ENCODE results near the gene LSAMP.

The LSAMP gene

DNA sequence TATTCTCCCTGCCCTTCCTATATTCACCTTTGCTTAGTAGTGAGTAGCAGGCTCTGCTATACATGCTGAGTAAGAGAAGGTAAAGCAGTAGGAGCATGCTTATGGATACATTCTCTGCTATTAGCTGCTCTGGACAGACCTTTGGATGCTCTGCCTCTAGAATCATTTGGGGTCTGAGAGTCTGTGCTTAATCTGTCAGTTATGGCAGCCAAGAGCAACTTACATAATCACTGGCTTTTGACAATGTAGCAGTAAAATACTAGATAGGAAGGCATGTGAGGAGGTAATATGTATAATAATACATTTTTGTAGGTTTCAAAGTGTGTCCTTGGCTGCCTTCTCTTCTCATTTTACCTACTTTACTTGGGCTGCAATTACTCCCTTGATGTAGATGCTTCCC is 544.3 kb downstream of the LSAMP start:
- DNase-seq: no peak

- no peak for DNase-seq
Measured at GRCh38 chr3:115899535-115899934, 545.8 kb downstream of the LSAMP start.

DNA sequence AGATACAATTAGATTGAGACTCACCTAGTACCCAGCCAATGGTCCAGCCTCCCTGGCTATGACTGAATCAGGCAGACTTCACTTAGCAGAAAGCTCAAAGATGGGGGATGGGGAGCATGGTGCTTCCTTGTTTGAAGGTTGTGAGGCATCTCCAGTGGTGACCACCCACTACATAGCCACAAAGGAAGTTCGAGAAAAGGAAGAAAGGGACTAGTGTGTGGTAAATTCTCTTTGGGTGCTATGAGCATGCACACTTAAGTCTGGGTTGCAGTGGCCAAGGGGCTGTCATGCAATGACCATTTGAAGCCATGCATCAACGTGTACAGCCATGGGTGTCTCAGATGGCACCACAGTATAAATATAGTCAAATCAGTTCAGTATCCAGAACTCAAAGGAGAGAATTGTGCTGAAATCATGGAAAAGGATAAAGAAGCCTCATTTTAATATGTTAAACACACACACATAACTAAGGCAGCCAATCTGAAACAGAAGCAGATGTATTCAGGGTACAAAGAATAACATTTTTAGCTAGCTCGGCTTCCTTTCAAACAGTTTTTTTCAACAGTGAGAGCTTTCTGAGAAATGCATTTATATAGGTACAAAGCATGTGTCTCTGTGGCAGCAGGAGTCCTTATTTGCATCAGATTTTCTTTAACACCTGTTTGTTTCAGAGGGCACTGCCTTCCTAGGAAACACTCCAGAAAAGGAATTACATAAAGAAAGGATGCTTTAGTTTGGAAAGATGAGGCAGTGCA is 546.5 kb downstream of the LSAMP start:
- peak in 2 of 58 donors; percentile 23 to 26 for DNase-seq

DNA sequence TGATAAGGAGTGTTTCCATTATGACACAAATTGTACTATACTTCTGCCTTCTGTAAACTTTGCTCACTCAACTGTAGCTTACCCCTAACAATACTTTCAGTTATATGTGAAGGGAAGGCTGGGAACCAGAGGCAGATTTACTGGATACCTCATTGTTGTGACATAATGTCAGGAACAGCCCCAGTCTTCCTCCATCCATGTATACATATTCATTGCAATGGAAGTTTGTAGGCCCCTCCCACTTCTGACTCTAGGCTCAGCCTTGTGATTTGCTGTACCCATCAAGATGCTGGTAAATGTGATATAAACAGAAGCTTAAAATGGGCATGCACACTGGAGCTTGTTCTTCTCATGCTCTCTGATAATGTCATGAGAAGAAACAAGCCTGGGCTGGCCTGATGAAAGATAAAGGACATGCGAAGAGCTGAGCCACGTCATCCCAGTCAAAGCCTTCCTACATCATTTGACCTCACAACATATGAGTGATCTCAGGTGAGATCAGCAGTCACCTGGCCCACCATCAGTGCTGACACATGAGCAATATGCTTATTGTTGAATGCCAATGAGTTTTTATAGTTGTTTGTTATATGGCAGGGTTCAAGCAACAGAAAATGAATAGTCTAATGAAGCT is 554.2 kb downstream of the LSAMP start:
- DNase-seq: no peak

- no peak for DNase-seq
Measured at GRCh38 chr3:115890579-115890978, 554.7 kb downstream of the LSAMP start.

GRCh38 chr3:115885621-115886020 is 559.7 kb downstream of the LSAMP start:
- DNase-seq: no peak

- DNase-seq: no peak
Measured at GRCh38 chr3:115877615-115877899, 567.7 kb downstream of the LSAMP start.

DNA sequence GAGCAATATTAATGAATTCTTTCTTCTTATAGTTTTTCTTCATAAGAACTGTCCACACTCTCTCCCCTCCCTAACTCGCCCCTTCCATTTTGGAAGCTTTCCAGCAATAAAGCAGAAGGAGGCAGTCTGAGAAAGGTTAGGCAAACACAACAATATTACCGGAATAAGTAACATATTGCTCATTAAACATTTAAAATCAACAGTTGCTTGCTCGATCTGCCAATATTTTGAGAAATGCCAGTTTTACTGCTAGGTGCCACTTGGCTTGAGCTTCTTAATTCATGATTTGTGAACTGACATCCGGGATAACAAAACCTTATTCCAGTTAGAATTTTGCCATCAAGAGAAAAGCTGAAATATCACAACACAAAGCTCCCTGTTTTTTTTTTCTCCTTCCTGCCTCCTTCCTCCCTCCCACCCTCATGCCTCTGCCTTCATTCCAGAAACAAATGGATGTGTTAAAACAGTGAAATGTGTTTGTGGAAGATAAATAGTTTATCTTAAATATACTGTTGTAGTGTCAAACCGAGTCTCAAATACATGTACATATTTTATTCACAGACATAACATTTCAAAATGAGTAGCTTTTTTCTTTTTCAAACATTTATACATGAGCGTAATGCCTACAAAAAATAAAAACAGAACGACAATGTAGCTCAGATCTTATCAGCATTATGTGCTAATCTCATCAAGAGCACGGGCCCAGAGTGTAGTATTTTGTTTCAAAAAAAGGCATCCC is 568.2 kb downstream of the LSAMP start:
- no peak for DNase-seq

- DNase-seq: no peak
Measured at GRCh38 chr3:115875460-115875859, 569.8 kb downstream of the LSAMP start.

- DNase-seq: no peak
Measured at GRCh38 chr3:115871735-115872134, 573.6 kb downstream of the LSAMP start.

DNA sequence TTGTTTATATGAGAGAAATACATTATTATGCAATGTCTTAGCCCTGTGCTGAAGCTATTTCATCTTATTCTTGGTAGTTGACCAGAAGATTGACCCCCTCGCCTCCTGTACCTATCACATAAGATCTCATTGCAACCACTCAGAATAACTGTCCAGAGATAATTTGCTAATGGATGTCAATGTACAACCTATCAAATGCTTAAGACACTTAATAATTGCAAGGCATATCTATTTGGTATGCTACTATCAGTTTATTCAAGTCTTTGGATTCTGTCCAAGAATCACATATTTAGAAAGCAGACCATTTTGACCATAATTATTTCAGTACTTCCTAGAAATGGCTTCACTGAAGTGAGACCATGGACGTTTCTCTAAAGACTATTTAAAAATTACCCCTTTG is 580.4 kb downstream of the LSAMP start:
- no peak for DNase-seq

DNA sequence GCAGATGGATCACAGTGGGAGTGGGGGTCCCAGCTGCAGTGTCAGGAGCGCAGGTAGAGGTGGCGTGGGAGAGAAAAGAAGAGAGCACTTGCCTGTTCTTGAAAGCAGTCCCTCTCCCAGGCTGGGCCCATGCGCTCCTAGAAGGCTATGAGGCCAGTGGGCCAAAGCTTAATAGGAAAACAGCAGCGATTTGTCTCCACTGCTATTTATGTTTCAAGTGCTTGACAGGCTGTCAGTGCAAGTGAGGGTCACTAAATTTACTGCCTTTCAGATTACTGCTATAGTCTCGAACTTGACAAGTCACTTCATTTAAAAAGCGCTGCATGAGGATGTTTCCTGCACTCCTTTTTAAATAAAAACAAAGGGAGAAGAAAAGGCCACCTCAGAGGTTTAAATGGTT is 582.4 kb downstream of the LSAMP start:
- no peak for DNase-seq

GRCh38 chr3:115862099-115862498 is 583.2 kb downstream of the LSAMP start:
- no peak for DNase-seq

DNA sequence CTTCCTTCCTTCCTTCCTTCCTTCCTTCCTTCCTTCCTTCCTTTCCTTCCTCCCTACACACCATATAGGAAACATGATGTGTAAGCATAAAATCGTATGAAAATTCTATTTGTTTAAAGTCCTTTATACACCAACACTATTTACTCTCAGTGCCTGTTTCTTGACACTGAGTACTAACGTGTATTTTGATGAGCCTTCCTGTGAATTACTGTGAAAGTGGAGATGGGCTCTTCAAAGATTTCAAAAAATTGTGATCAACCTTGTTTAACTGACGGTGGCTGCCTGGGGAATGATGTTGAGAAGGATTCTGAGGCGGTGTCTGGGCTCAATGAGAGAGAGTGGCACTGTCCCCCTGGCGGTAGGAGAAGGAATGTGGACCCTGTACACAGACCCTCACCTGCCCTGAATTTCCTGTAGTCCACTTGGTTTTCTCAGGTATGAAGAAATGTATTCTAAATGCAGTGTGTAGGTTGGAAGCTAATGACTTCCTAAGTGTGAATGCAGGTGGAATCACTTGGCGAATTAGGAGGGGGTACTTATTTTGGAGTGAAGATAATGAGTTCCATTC is 584.0 kb downstream of the LSAMP start:
- no peak for DNase-seq

- DNase-seq: no peak
Measured at GRCh38 chr3:115860766-115861165, 584.5 kb downstream of the LSAMP start.

DNA sequence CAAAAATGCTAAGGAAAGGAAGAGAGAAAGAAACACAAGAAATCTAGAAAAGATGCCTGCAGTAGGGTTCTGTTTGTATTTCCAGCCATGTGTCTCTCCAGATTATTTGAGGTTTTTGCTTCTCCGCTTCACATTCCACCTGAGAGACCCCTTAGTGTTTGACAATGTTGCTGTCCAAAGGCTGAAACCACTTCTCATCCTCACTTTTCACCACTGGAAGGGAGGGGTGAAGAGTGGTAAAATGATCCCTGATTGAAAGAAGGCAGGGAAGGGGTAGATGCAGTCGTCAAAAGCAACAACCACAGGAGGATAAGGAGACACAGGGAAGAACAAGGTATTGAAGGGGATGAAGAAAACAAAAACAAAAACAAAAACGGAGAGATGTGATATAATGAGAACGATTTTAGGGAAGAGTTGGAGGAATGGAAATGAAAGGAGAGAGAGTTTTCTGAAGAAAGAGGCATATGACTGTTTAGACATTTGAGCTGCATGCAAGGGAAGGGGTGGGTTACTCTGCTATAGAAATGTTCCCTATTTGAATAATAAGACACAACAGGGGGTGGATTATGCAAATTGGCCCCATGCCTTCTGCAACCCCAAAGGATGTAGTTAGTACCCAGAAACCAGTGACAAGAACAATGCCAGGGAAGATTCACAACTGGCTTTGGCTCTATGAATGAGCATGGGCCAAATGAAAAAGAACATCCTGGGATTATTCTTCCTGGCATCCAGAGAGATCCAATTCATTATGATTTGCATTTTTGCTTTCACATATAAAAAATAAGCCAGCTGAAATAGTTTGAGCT is 586.1 kb downstream of the LSAMP start:
- peak in 1 of 58 donors; percentile 4 for DNase-seq

DNA sequence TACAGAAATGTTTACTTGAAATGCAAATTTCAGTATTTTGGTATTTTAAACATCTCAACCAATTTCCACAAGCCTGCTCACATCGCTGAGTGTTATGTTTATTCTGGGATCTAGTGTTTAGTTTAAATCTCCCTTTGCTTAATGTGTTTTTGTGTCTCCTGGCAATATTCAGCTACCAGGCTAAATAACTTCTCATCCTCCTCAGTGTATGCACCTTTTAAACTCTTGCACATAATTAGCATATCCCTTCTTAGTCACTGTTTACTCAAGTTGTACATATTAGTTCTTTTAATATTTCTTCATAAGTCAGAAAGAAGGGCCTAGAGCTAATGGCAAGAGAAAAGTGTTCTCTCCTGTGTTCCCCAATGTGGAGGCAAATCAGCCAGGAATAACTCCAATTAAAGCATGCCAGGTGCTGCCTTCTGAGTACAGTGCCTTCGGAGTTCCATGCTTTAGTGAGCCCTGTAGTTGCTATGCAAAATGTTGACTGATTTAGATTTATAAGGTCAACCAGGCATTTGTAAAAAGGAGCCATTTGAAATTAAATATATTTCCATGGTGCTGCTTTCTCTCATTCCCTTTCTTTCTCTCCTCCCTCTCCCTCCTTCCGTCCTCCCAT is 587.7 kb downstream of the LSAMP start:
- no peak for DNase-seq

DNA sequence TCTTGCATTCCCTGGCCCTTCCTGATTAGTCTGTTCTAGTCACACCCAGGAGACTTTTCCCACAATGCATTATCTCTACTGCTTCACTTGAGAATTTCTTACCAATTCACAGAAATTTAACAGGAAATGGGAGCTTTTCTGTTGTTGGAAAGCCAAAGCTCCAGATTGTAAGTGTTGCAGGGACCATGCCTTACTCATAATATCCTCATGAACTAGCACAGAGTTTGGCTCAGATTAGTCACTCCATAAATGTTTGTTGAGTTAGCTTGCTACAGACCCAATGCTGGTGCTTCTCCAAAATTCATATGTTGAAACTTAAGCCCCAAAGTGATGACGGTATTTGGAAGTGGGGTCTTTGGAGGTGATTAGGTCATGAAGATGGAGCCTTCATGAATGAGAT is 589.4 kb downstream of the LSAMP start:
- DNase-seq: no peak

DNA sequence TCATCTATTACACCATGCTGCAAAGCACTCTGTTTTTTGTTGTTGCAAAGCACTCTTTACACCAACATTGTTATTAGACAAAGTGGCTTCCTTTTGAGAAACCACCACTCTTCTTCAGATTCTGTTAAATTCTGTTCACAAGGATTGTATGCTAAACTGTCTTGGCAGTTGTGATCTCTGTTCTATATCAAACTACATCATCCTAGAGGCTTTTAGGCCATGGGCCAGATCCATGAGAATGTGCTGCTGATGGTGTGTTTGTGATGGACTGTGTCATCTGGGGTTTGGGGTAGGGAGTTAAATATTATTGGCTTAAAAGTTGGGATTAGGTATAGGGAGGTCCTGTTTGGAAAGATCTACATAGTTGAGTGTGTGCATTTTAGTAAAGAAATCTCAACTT is 592.2 kb downstream of the LSAMP start:
- DNase-seq: no peak

DNA sequence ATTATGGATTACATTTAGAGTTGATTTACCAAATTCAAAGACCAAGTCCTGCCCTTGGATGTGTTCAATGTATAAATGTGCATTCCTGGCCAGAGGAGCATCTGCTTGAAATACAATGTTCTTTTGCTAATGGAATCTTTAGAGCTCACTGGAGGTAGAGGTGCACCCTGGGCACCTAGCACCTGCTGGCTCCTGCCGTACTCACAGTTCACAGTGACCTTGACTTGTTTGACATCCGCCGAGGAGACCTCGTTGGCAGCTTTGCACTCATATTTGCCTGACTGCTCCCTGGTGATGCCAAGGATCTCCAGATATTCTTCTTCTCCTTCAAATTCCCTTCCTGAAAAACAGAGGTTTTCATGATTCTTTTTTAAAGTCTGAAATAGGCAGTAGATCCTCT is 593.0 kb downstream of the LSAMP start:
- DNase-seq: no peak

GRCh38 chr3:115851571-115851970 is 593.7 kb downstream of the LSAMP start:
- no peak for DNase-seq
